Hepatocyte (in vitro differentiated cells): Measurements from ENCODE around the gene FBXL15.

ENCODE experiments used
- EZH2 ChIP-seq: fragments of 200-600 bp; sonication (generic); IDR thresholded peaks from 2 replicates; pipeline ENCODE4 v1.6.1; 2016; ENCODE audit warnings: antibody characterized with exemption, mild to moderate bottlenecking, borderline replicate concordance
- TF ChIP-seq, protein P1 (sequence below): fragments of 200-600 bp; sonication (generic); IDR thresholded peaks from 2 replicates; pipeline ENCODE4 v1.5.1; 2016; ENCODE audit warnings: antibody characterized with exemption, mild to moderate bottlenecking; ENCODE audit not compliant: poor library complexity

DNA sequence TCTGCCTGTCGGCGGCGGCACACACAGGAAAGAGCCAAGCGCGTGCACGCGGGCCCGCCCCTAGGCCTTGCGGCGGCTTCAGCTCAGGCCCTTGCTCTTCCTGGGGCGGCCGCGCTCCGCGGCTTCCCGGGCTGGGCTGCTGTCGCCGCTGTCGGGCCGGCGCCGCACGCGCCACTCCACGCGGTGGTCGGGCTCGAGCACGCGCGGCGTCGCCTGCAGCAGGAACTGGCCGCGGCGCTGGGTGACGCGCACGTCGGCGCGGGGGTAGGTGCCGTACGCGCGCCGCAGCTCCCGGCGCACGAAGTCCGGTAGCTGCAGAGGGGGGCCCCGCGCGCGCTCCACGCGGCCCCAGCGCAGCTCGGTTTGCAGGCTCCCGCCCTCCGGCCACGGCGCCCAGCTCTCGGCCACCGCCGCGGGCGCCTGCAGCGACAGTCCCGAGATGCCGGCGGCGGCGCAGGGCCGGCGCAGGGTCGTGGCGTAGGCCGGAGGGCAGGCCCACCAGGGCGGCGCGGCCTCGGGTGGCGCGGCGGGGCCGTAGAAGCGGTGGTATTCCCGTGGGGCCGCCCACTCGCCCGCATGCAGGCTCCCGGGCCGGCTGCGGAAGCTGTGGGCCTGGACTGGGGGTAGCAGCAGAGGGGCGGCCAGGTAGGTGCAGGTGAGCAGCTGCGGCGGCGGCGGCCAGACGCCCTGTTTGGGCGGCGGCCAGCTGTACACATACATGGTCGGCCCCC is 29.9 kb downstream of the FBXL15 start:
- TF ChIP-seq, protein P1, sequence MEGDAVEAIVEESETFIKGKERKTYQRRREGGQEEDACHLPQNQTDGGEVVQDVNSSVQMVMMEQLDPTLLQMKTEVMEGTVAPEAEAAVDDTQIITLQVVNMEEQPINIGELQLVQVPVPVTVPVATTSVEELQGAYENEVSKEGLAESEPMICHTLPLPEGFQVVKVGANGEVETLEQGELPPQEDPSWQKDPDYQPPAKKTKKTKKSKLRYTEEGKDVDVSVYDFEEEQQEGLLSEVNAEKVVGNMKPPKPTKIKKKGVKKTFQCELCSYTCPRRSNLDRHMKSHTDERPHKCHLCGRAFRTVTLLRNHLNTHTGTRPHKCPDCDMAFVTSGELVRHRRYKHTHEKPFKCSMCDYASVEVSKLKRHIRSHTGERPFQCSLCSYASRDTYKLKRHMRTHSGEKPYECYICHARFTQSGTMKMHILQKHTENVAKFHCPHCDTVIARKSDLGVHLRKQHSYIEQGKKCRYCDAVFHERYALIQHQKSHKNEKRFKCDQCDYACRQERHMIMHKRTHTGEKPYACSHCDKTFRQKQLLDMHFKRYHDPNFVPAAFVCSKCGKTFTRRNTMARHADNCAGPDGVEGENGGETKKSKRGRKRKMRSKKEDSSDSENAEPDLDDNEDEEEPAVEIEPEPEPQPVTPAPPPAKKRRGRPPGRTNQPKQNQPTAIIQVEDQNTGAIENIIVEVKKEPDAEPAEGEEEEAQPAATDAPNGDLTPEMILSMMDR: no peak
- no peak for TF ChIP-seq EZH2
